Activated naive CD8-positive, alpha-beta T cell treated with anti-CD3 and anti-CD28 coated beads, Interleukin-2, amount 10 ng/mL, durations not matched to agents 7 days and 5 days (primary cell): ENCODE results near the gene PCK1. TPM values are rescaled to one million over a fixed set of nuclear protein-coding genes. Genes with fewer than 3 reads are reported as not detected.

Source experiments
- ATAC-seq: fragments of 150-1000 bp; cut with Tn5 transposase; one replicate; pipeline ENCODE4 v1.10.0; 2021; ENCODE audit warnings: low read depth, moderate library complexity
- POLR2A ChIA-PET: fragments of 350-600 bp; sonication (Branson Sonifier 250); formaldehyde crosslinking; loops from one replicate; lab custom pipeline; 2021; ENCODE audit warnings: antibody characterized with exemption; lab: Charles Lee
- DNase-seq: peaks from one replicate; pipeline ENCODE4 v3.0.0; 2021
- H3K27ac Mint-ChIP-seq: one replicate; pipeline ENCODE4 v1.8.0; 2022; ENCODE audit warnings: mild to moderate bottlenecking, mixed read lengths
- H3K27me3 Mint-ChIP-seq: one replicate; pipeline ENCODE4 v1.8.0; 2022; ENCODE audit warnings: mild to moderate bottlenecking, moderate library complexity, mixed read lengths
- H3K36me3 Mint-ChIP-seq: one replicate; pipeline ENCODE4 v1.8.0; 2021; ENCODE audit warnings: mild to moderate bottlenecking, mixed read lengths
- H3K4me1 Mint-ChIP-seq: one replicate; pipeline ENCODE4 v1.8.0; 2021; ENCODE audit warnings: mixed read lengths
- H3K4me3 Mint-ChIP-seq: one replicate; pipeline ENCODE4 v1.8.0; 2022; ENCODE audit warnings: mild to moderate bottlenecking, moderate library complexity, mixed read lengths
- H3K9me3 Mint-ChIP-seq: one replicate; pipeline ENCODE4 v1.8.0; 2021; ENCODE audit warnings: mixed read lengths
- total RNA-seq, 2 experiments: library from RNA; stranded (reverse); gene quantifications; one replicate each; pipeline ENCODE4 v1.2.3, GENCODE V29; 2021

PCK1 gene
- total RNA-seq, 2 experiments from 2014 or later: not detected

DNA sequence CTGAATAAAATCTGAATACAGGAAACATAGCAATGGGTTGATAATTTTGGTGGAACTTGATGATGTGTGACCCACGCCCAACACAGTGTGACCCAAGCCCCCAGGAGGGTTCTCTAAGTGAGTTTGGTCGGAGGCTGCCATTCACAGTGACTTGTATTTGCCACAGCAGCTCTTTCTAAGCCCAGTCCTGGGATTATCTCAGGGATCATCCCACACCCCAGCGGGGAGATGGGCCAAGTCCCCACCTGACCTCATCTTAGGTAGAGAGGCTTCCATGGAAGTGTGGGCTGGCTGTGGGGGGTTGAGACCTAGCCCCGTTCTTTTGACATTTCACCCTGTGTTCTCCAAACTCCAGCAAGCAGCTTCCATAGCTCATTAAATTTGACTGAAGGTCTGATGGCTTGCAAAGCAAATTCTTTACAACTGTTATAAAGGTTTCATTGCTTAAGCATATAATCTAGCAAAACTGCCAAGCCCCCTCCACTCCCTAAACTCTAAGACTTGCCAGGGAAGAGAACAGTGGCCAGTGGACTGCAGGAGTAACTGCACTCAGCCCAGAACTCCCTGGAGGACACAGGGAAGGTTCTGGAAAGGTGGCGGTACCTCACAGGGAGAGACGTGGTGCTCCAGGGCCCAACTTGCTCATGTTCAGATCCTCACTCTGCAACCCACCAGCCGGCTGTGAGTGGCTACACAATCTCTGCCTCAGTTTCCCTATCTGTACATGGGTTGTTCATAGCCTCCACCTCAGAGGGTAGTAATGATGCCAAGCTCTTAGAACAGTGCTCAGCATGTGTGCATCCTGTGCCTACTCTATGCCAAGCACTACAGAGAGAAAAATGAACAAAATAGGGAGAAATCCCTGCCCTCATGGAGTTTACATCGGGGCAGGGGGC lies 1.0 kb upstream of the PCK1 start:
- Mint-ChIP-seq H3K9me3 (no peaks in the 10 kb centered on the region), H3K4me1 (no peaks in the 10 kb centered on the region), H3K27me3 (peaks cover 13% of the 10 kb centered on the region), H3K4me3 (no peak overlapping the region), H3K27ac (no peak overlapping the region), H3K36me3 (no peaks in the 10 kb centered on the region)
- POLR2A ChIA-PET: no interaction called here
- ATAC-seq (no peak), DNase-seq (no peak)

DNA sequence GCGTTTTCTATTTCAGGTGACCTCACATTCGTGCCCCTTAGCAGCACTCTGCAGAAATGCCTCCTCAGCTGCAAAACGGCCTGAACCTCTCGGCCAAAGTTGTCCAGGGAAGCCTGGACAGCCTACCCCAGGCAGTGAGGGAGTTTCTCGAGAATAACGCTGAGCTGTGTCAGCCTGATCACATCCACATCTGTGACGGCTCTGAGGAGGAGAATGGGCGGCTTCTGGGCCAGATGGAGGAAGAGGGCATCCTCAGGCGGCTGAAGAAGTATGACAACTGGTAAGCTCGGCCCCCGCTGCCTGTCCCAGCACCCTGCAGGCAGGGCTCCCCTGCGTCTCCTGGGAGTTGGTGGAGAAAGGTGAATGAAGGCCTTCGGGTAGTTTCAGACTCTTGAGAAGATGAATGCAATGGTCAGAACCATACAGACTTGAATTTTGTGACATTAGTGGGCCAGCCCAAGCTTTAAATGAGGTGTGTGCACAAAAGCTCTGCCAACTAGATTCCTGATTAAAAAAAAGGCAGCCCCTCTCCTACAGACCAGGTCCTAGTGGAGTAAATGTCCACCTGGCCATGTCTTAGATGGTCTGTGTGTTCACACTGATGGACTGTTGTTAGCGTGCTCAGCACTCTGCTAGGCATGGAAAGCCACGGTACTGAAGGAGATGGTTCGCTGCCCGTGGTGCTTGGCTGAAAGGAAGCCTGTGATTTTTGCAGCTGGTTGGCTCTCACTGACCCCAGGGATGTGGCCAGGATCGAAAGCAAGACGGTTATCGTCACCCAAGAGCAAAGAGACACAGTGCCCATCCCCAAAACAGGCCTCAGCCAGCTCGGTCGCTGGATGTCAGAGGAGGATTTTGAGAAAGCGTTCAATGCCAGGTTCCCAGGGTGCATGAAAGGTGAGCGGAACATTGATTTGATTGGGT lies 708 bp downstream of the PCK1 start:
- POLR2A ChIA-PET: no interaction called here
- H3K4me3 Mint-ChIP-seq: no peak overlapping the region
- no peaks in the 10 kb centered on the region for H3K36me3 Mint-ChIP-seq
- H3K27me3 Mint-ChIP-seq: peaks cover 17% of the 10 kb centered on the region
- no peak for DNase-seq
- H3K4me1 Mint-ChIP-seq: no peaks in the 10 kb centered on the region
- no peak for ATAC-seq
- H3K9me3 Mint-ChIP-seq: no peaks in the 10 kb centered on the region
- no peak overlapping the region for H3K27ac Mint-ChIP-seq

DNA sequence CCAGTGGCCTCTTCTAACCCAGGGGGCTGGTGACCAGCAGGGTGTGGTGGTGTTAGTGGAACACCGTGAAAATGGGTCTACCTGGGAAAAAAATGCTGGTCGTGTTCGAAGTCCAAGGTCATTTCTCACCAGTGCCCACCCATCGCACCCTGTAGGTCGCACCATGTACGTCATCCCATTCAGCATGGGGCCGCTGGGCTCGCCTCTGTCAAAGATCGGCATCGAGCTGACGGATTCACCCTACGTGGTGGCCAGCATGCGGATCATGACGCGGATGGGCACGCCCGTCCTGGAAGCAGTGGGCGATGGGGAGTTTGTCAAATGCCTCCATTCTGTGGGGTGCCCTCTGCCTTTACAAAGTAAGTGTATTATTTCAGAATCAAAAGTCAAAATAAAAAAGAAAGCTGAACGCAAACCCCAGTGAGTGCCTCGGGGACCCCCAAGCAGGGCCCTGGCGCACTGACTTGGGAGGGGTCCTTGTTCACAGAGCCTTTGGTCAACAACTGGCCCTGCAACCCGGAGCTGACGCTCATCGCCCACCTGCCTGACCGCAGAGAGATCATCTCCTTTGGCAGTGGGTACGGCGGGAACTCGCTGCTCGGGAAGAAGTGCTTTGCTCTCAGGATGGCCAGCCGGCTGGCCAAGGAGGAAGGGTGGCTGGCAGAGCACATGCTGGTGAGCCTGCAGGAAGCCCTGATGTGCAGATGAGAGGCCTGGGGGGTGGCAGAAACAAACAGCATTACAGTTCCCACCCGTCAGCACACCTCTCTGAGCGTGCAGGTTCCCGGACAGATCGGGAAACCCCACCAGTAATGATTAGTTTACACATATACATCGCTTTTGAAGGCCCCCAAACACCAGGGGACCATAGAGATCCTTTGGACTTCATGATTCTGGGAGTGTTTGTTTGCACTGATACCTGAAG lies 1.9 kb downstream of the PCK1 start:
- H3K4me3 Mint-ChIP-seq: no peak overlapping the region
- H3K27ac Mint-ChIP-seq: no peak overlapping the region
- ATAC-seq (no peak), DNase-seq (no peak)
- H3K4me1 Mint-ChIP-seq: no peaks in the 10 kb centered on the region
- POLR2A ChIA-PET: no interaction called here
- H3K27me3 Mint-ChIP-seq: peaks cover 14% of the 10 kb centered on the region
- no peaks in the 10 kb centered on the region for H3K36me3 Mint-ChIP-seq
- no peaks in the 10 kb centered on the region for H3K9me3 Mint-ChIP-seq

DNA sequence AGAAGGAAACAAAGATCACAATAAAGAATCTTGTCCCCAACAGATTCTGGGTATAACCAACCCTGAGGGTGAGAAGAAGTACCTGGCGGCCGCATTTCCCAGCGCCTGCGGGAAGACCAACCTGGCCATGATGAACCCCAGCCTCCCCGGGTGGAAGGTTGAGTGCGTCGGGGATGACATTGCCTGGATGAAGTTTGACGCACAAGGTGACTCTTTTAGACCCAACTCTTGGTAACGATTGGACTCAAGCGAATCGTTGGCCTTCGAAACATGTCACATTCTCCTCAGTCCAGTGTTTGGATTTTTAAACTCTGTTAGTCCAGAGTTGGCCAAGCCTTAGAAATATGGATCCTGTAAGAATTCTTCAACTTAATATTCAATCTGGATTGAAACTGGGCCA lies 2.6 kb downstream of the PCK1 start:
- ATAC-seq (no peak), DNase-seq (no peak)
- Mint-ChIP-seq H3K4me3 (no peak overlapping the region), H3K4me1 (no peaks in the 10 kb centered on the region), H3K36me3 (no peaks in the 10 kb centered on the region), H3K27ac (no peak overlapping the region), H3K27me3 (peaks cover 13% of the 10 kb centered on the region), H3K9me3 (no peaks in the 10 kb centered on the region)
- POLR2A ChIA-PET: no interaction called here

DNA sequence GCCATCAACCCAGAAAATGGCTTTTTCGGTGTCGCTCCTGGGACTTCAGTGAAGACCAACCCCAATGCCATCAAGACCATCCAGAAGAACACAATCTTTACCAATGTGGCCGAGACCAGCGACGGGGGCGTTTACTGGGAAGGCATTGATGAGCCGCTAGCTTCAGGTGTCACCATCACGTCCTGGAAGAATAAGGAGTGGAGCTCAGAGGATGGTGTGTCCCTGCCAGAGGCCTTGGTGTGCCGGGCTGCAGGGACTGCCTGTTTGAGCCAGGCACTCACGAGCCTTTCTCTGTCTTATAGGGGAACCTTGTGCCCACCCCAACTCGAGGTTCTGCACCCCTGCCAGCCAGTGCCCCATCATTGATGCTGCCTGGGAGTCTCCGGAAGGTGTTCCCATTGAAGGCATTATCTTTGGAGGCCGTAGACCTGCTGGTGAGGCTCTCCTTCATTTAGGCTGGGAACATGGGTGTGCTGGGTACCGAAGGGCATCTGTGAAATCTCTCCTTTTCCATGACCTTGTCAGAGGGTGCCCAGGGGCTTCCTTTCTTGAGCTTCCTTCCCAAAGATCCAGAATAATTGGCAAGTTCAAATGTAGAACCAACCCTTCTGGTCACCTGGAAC lies 3.4 kb downstream of the PCK1 start:
- POLR2A ChIA-PET: no interaction called here
- no peaks in the 10 kb centered on the region for H3K4me1 Mint-ChIP-seq
- ATAC-seq (no peak), DNase-seq (no peak)
- H3K27ac Mint-ChIP-seq: no peak overlapping the region
- H3K27me3 Mint-ChIP-seq: peaks cover 18% of the 10 kb centered on the region
- no peaks in the 10 kb centered on the region for H3K36me3 Mint-ChIP-seq
- no peak overlapping the region for H3K4me3 Mint-ChIP-seq
- no peaks in the 10 kb centered on the region for H3K9me3 Mint-ChIP-seq

DNA sequence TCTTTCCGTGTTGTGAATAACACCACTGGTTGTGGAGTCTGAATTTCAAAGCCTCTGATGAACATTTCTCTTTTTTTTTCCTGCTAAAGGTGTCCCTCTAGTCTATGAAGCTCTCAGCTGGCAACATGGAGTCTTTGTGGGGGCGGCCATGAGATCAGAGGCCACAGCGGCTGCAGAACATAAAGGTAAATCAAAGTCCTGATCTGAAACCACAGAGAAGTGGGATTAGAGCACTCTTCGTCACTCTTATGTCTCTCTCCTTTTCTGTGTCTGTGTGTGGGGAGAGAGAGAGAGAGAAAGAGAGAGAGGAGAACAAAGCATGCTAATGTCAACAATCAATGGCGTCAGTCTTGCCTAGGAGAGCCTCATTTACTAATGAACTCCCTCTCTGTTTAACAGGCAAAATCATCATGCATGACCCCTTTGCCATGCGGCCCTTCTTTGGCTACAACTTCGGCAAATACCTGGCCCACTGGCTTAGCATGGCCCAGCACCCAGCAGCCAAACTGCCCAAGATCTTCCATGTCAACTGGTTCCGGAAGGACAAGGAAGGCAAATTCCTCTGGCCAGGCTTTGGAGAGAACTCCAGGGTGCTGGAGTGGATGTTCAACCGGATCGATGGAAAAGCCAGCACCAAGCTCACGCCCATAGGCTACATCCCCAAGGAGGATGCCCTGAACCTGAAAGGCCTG lies 4.2 kb downstream of the PCK1 start:
- Mint-ChIP-seq H3K36me3 (no peaks in the 10 kb centered on the region), H3K9me3 (no peaks in the 10 kb centered on the region), H3K27me3 (peaks cover 16% of the 10 kb centered on the region), H3K4me1 (no peaks in the 10 kb centered on the region), H3K4me3 (no peak overlapping the region), H3K27ac (no peak overlapping the region)
- DNase-seq (no peak), ATAC-seq (no peak)
- POLR2A ChIA-PET: no interaction called here

DNA sequence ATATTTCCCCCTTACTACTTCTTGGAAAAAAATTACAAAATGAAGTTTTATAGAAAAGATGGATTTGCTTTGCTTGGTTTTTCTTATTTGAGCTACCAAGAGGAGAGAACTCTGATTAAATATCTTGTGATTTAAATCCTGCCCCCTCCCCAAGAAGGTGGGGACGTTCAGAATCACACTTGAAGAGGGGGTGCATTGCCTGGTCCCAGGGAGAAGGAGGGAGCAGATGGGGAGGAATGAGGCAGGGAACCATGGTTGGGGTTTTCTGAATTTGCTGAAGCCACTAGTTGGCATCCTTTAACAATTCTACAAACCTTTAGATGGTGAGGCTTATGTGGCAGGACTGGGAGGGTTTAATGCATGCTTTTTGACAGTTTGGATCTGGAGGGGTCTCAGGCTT lies 5.5 kb downstream of the PCK1 start:
- POLR2A ChIA-PET: no interaction called here
- Mint-ChIP-seq H3K4me1 (no peaks in the 10 kb centered on the region), H3K9me3 (no peaks in the 10 kb centered on the region), H3K4me3 (no peak overlapping the region), H3K27ac (no peak overlapping the region), H3K27me3 (peaks cover 14% of the 10 kb centered on the region), H3K36me3 (no peaks in the 10 kb centered on the region)
- ATAC-seq (no peak), DNase-seq (no peak)

DNA sequence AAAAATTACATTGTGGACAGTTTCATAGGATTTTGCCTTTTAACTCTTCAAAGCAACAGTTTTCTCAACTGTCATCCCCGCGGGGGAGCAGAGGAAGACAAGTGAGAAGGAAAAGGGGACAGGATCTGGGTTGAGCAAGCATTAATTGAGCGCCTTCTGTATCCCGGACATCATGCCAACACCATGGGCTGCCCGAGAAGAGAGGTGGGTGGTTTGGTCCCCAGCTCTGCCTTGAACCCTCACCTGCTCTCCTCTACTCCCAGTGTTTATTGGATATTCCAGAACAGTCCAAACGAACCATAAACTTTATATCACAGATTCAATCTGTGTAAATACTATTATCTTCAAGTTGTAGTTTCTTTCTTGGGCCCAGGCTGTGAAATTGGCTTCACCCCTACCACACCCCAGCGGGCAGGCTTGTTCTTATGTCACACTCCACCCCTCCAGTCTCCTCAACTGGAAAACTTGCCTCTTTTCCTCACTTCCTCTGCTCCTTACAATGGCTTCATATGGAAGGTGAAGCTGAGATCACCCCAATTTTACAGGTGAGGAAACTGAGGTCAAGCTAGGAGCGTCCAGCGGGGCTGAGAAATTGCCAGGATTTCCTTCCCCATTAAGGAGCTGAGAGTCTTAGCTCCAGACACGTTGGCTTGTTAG lies 6.0 kb downstream of the PCK1 start:
- Mint-ChIP-seq H3K9me3 (no peaks in the 10 kb centered on the region), H3K4me3 (no peak overlapping the region), H3K4me1 (no peaks in the 10 kb centered on the region), H3K36me3 (no peaks in the 10 kb centered on the region), H3K27me3 (peaks cover 14% of the 10 kb centered on the region), H3K27ac (no peak overlapping the region)
- DNase-seq: no peak
- no peak for ATAC-seq
- POLR2A ChIA-PET: no interaction called here

DNA sequence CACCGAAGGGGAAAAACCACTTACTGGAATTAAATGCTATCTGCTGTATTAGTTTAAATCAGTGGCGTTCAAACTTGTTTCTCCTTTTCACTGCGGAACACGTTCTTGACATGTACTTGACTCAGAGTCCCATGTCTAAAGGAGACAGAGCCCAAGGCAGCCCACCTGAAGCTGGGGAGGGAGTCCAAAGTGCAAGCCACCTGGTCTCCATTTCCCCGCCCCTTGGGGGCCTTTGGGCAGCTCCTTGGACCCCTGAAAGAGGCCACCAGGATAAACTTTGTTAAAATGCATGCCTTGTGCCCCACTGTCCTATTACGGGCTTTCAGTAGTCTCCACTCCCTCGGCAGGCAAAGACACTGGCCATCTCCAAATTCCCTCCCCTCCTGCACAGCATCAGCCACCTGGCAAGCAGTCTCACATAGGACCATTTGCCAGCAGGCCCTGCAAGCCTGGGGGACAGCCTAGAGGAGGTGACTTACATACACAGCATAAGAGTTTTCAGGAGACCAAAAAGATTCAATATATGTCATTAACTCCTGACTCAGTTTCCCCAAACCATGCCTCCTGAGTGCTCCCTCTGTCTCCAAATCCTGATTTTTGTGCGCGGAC lies 6.7 kb downstream of the PCK1 start:
- DNase-seq: no peak
- Mint-ChIP-seq H3K27me3 (peaks cover 14% of the 10 kb centered on the region), H3K9me3 (no peaks in the 10 kb centered on the region), H3K4me1 (no peaks in the 10 kb centered on the region), H3K4me3 (no peak overlapping the region), H3K36me3 (no peaks in the 10 kb centered on the region), H3K27ac (no peak overlapping the region)
- ATAC-seq: no peak
- POLR2A ChIA-PET: no interaction called here

DNA sequence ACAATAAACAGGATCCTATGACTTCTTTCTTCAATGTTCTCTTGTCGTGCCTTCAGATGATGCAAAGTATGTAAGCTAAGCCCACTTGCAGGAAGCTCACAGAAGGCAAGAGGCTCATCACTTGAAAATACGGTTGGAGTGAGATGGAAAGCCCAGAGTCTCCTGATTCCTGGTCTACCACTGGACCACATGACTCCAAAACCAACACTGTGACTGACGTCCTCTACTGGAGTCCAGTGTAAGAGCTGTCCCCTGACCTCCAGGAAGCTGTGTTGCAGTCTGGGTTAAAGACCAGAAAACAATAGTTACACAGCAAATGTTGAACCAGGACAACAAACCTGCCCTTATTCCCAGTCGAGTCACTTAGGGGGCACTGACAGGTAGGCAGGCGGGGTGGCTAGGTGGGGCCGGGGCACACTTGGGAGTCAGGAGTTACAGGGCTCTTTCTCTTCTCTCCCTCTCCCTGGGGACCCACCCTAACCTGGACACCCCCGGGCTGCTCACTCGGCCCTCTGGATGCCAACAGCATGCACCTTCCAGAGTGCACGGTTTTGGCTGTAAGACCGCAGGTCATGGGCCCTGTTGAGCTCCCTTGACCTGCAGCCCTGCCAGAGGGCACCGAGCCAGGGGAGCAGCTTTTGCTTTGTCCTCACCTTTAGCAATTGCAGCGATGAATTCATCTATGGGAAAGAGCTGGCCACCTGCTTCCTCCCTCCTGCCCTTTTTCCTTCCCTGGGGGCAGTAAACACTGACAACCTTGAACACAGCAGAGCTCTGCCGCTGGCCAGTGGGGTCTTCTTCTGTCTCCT lies 7.4 kb downstream of the PCK1 start:
- DNase-seq (no peak), ATAC-seq (no peak)
- Mint-ChIP-seq H3K9me3 (no peaks in the 10 kb centered on the region), H3K36me3 (no peaks in the 10 kb centered on the region), H3K27me3 (peaks cover 20% of the 10 kb centered on the region), H3K4me3 (no peak overlapping the region), H3K27ac (no peak overlapping the region), H3K4me1 (no peaks in the 10 kb centered on the region)
- POLR2A ChIA-PET: no interaction called here

DNA sequence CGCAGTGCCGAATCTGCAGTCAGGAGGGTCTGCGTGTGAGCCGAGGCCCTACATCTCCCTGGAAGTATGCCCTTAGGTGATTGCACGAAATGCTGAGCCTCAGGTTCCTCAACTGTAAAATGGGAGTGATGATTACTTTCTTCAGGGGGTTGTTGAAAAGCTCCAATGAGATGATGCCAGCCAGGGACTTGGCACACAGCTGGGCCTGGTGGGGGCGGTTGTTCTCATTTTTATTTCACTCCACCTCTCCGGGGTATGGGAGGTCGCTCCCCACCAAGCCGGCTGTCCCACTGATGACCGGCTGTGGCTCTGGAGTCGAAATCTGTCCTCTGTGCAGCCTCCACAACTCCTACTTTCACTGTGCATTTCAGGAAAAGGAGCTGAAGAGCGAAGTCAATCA lies 8.1 kb downstream of the PCK1 start:
- no peak for ATAC-seq
- DNase-seq: no peak
- POLR2A ChIA-PET: no interaction called here

More for the DNA sequence above, 8.1 kb downstream of the PCK1 start:
- Mint-ChIP-seq H3K36me3 (no peaks in the 10 kb centered on the region), H3K27me3 (peaks cover 25% of the 10 kb centered on the region), H3K27ac (no peak overlapping the region), H3K4me1 (no peaks in the 10 kb centered on the region), H3K4me3 (no peak overlapping the region), H3K9me3 (no peaks in the 10 kb centered on the region)
